HS-5 (cell line): Measurements from ENCODE around the gene TRAPPC6A.
A peak's percentile ranks its signal among the peaks of the same experiment; 100 is the strongest.

ENCODE experiments used
- DNase-seq: peaks from one replicate; pipeline ENCODE4 v3.0.0-alpha.2; 2012; ENCODE audit warnings: low read depth

The TRAPPC6A gene

GRCh38 chr19:45163751-45164460, 14.1 kb downstream of the TRAPPC6A start:
- DNase-seq = no peak

DNA sequence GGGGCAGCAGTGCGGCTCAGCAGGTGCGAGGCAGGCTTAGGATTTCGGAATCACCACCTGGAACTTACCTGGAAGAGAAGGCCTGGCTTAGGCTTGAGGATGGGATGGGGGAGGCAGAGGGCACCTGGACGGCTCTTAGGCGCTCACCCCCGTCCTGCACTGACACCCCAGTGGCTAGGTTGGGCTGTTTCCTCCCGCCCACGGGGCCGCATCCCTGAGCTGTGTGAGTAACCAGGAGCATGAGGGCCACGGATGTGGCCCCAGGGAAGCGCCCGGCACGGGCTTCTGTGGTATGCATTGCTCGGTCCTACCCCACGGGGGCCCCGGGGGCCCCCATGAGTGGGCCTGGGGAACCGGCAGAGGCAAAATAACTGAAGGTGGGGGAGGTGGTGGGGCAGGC, 14.9 kb downstream of the TRAPPC6A start:
- DNase-seq = no peak

GRCh38 chr19:45162608-45163143, 15.4 kb downstream of the TRAPPC6A start:
- no peak for DNase-seq

GRCh38 chr19:45161738-45162607, 16.1 kb downstream of the TRAPPC6A start:
- DNase-seq = no peak

- no peak for DNase-seq
Observed at GRCh38 chr19:45160870-45161737, 16.9 kb downstream of the TRAPPC6A start, which contains the start of gene NKPD1. Gene NKPD1, minus strand, starts transcription at chr19:45160982. Its CDS starts 832 bp downstream, at chr19:45160150.

GRCh38 chr19:45159971-45160324, 18.1 kb downstream of the TRAPPC6A start:
- DNase-seq = no peak

DNA sequence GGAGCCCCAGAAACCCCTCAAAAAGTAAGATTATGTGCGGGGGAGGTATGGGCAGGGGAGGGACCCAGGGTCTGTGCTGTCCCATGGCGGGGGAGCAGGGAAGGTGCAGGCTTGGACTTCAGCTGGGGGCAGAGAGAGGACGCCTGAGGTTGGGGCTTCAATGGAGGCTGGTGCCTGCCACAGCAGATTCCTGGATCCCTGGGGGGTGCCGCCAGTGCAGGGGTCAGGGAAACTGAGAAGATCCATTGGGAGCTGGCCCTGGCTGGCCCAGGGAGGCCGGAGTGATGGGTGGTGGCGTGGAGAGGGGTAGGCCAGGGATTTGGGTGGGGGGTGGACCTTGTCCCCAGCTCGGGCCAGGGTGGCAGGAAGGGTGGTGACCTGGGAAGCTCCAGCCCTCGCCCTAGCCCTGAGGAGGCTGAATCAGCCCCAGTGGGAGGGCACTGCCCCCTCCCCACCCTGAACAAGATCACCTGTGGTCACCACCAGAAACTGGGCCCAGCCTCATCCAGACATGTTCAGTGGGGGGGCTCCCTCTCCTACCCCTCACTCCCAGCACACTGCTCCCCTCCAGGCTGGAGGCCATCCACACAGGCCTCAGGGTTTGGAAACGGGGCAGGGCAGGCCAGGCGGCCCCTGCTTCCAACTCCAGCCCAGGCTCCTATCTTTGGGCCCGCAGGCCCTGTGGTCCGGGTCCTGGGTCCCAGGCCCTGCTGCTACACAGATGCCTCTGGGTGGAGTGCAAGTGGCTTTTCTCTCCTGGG, 18.6 kb downstream of the TRAPPC6A start:
- DNase-seq = no peak

- DNase-seq = no peak
Observed at GRCh38 chr19:45158503-45159209, 19.4 kb downstream of the TRAPPC6A start.

- DNase-seq = no peak
Observed at GRCh38 chr19:45156751-45157150, 21.3 kb downstream of the TRAPPC6A start.

- DNase-seq = no peak
Observed at GRCh38 chr19:45156011-45156630, 21.9 kb downstream of the TRAPPC6A start.

DNA sequence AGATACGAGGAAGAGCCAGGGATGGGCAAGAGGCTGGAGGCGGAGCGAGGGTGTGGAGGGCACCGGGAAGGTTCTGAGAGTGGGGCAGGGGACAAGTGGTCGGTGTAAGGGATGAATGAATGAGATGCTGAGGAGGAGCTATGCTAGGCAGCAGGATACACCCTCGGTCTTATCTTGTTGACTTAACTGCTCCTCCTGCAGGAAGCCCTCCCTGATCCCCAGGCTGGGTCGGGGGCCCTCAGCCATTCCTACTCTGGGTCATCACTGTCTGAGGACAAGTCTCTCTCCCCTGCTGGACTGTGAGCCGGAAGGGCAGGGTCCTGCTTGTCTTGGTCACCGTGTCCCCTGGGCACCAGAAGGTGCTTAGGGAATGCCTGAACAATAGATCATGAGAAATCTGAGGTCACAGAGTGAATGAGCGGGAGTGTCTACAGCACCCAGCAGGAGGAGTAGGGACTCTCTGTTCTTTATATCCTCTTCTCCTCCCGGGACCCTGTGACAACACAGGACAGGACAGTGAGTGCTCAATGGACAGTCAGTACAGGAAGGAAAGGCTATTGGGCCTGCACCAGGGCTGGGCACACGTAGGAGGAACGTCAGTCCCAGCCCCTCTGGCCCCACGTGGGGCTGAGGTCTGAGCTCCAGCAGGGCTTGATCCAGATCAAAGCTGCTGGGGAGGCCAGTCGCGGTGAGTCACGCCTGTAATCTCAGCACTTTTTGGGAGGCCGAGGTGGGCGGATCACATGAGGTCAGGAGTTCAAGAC, 23.8 kb downstream of the TRAPPC6A start:
- DNase-seq = peak; percentile 22

GRCh38 chr19:45153339-45154063, 24.5 kb downstream of the TRAPPC6A start:
- DNase-seq = no peak

- DNase-seq = no peak
Observed at GRCh38 chr19:45152504-45153338, 25.3 kb downstream of the TRAPPC6A start.

DNA sequence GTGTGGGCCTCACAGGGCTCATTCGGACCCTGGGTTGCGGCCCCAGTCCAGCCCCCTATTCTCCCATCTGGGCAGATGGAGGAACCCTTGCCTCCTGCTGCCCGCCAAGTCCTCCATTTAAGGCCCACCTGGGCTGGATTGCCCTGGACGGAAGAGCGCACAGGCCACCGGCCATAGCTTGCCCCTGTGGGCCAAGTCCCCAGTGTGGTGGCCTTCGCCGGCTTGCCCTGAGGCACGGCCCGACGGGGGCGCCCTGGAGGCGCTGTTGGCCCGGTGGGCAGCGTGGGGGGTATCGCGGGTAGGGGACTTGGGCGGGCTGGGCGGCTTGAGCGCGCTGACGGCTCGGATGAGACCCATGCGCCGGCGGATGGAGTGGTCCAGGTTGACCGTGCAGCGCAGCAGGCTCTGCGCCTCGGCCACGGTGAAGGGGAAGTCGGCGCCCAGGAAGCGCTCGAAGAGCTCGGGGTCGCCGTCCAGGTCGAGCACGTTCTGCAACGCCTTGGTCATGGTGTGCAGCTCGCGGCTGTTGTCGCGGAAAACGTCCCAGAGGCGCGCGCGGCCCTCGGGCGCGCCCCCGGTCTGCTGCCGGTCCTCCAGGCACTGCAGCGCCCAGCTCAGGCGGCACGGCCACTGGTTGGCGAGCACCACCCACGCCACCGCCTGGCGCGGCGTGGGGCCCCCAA, 26.1 kb downstream of the TRAPPC6A start:
- DNase-seq = no peak

DNA sequence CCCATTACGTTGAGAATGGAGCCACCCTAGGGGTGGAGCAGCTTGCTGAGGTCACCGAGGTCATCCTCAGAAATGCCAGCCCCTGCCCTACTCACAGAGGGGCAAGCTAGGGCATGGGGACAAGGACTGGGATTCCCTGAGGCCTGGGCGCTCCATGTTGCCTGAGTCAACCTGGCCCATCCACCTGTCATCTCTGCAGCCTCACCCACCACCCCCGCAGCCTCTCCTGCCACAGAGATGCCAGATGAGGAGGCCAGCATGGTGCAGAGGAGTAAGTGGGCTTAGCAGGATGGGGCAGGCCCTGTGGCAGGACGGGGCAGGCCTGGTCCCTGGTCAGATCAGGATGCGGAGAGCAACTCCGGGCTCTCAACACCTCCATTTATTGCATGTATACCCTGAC, 26.7 kb downstream of the TRAPPC6A start:
- no peak for DNase-seq

GRCh38 chr19:45150751-45151281, 27.2 kb downstream of the TRAPPC6A start:
- no peak for DNase-seq

- no peak for DNase-seq
Observed at GRCh38 chr19:45150180-45150579, 27.9 kb downstream of the TRAPPC6A start.
